NCI-H345 treated with DMSO at 0.1 percent for 48 hours (cell line): ENCODE measurements around the gene EPB41L4A.
"Not testable (repeated sequence)": the region's sequence is repeated elsewhere in the genome, so short reads cannot be mapped to it uniquely, and the experiment has no call there.

ENCODE experiments used
- DNase-seq: peaks from one replicate; lab custom pipeline; 2025; ENCODE audit not compliant: unreplicated experiment; lab: John Stamatoyannopoulos, UW

Gene EPB41L4A

GRCh38 chr5:112263469-112263868 lies 155.6 kb downstream of the EPB41L4A start:
- DNase-seq: no peak

DNA sequence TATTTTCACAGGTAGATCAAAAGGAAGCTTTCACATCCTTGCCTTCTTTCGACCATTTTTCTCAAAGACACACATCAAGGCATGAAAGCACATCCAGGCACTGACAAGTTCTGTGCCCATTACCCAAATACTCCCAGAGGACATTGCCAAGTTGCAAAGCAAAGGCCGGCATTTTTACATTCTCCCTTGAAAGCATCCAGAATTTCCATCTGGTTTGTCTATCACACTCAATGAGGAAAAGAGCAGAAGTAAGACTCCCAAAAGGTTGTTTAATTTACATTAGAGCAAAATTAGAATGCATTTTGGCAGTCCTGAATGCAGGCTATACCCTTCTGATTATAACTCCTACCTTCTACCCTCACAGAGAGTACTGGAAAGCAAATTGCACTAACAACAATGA lies 160.5 kb downstream of the EPB41L4A start:
- DNase-seq: no peak

DNA sequence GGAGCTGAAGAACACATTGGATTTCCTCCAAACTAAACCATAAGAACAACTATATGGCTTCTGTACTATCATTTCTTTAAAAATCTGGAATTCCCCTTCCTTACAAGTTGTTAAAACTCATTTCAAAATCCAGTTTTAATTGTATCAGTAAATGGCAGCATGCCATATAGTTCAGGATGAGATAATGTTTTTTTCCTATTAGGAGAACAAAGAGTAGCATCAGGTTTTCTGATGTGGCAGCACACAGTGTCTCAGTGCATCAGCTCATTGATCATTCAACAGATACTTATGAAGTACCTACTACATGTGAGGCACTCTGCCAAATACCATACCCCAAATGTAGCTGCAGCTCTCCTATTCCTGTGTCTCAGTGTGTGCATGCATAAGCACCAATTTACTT lies 161.1 kb downstream of the EPB41L4A start:
- no peak for DNase-seq

- no peak for DNase-seq
These were observed 162.1 kb downstream of the EPB41L4A start for GRCh38 chr5:112257005-112257404.

DNA sequence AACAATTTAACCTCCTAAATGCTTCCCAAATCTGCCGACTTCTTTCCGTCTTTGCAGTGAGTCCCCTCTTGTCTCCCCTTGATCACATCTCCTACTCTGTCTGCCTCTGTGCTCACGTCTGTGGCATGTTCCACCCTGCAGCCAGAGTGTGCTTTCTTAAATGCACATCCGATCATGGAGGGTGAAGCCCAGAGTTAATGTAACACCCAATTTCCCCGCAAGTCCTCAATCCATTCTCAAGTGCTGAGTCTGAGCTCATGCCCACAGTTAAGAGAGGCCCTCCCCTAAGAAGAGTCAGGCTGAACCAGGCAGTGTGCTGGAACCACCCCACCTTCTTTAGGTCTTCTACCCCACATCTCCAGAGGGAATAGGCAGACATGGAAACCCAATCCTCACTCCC lies 164.8 kb downstream of the EPB41L4A start:
- no peak for DNase-seq

GRCh38 chr5:112253478-112254250 lies 165.4 kb downstream of the EPB41L4A start:
- DNase-seq: no peak

- no peak for DNase-seq
These were observed 168.5 kb downstream of the EPB41L4A start for GRCh38 chr5:112250551-112250950.

GRCh38 chr5:112248623-112249022 lies 170.5 kb downstream of the EPB41L4A start:
- DNase-seq: no peak

- DNase-seq: no peak
These were observed 171.1 kb downstream of the EPB41L4A start for GRCh38 chr5:112247960-112248359.

- no peak for DNase-seq
These were observed 173.4 kb downstream of the EPB41L4A start for GRCh38 chr5:112245656-112246055.

DNA sequence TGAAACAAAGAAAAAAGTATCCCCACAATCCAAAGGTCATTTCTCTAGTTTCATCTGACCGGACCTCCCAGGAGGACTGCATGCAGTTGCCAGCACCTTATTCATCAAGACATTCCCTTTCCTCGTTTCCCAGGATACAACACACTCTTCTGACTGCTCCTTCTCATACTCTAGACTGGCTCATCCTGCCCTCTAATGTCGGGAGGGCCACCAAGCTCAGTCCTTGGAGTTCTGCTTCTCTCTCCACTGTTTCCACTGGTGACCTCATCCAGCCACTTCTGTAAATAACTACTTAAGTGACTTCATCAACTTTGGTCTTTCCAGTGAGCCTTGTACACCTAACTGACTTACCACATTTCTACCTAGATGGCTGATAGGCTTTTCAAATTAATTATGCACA lies 179.1 kb downstream of the EPB41L4A start:
- no peak for DNase-seq

DNA sequence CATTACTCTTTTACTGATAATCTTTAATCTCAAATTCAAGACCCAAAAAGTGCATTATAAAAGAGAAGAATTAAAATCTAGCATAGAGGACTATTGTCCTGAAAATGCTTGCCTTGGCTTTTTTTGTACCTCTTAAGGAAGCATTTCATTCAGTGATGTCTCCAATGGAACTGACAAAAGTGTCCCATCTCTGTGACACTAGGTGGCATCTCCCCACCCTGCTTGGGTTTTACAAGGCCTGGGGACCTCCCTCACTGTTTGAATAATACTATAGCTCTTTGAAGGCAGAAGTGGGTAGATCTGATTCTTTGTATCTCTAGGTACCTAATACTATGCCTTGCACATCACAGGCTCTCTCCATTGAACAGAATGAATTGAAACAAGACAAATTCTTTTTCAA lies 180.6 kb downstream of the EPB41L4A start:
- no peak for DNase-seq

DNA sequence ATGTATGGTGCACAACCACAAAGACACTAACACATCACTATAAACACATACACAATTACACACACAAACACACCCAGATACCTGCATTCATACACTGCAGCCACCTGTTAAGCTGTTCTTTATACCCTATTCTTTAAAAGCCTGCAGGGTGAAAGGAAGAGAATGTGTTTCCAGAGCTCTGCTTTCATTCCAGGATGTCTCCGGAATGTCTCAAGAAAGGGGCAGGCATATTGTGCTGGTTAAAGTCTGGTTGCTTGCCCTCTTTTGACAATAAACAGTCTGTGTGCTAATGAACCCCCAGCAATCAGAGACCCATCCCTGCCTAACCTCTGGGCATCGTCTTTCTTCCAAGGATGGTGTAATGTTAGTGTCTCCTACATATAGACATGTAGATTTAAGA lies 181.6 kb downstream of the EPB41L4A start:
- DNase-seq: no peak

- no peak for DNase-seq
These were observed 185.1 kb downstream of the EPB41L4A start for GRCh38 chr5:112234000-112234399.

DNA sequence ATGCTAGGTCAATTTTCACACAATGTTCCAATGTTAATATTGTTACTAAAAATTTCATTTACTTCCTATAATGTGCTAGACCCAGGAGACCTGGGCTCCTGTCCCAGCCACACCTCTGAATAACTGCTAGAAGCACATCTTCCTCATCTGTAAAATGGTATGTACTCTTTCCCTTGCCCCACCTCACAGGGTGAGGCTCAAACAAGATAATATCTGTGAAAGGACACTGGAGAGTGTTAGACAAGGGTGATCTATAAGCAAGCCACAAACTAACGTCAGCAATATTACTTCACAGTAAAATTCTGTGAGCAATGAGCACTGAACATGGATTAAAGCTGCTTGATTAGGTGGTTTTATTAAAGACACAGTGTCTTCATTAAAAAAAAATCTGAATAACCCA lies 186.4 kb downstream of the EPB41L4A start:
- DNase-seq: no peak

DNA sequence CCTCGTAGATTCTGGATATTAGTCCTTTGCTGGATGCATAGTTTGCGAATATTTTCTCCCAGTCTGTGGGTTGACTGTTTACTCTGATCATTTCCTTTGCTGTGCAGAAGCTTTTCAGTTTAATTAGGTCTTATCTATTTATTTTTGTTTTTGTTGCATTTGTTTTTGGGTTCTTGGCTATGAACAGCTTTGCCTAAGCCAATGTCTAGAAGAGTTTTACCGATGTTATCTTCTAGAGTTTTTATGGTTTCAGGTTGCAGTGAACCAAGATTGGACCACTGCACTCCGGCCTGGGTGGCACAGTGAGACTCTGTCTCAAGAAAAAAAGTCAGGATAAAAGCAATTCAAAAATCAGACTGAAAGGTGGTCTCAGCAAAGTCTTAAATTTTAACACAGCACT lies 188.5 kb downstream of the EPB41L4A start:
- no peak for DNase-seq

GRCh38 chr5:112228667-112229066 lies 190.4 kb downstream of the EPB41L4A start:
- no peak for DNase-seq

DNA sequence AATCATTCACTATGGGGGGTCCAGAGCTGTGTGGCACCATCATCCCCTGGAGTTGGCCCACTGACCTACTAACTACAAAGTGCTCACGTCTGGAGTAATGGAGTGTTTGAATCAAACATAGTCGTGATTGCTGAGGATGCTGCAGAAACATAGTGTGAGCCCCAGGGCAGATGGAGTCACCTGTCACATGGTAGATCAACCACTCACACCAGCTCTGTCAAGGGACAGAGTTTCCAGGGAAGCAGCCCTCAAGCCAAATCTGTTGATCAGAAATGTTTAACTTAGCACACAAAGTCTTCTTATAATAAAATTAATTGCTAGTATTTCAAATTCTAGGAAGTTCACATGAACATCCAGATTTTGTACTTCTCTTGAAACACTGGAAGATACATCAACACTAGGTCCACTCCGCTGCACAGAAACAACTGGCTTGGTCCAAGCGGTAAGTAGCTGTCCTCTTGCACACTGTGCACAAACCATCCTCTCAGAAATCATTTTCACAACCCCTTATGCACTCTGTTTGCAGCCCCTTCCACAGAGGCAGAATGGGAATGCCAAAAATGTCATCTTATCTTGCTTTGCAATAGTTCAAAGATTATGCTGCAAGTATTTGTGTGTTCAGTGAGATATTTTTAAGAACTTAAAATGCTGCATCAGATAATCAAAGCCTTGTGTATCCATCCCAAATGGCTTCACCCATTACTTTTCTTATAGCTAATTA lies 191.0 kb downstream of the EPB41L4A start:
- DNase-seq: no peak

GRCh38 chr5:112226215-112226614 lies 192.9 kb downstream of the EPB41L4A start:
- no peak for DNase-seq

GRCh38 chr5:112222997-112223396 lies 196.1 kb downstream of the EPB41L4A start:
- not testable (repeated sequence) for DNase-seq

GRCh38 chr5:112221128-112221527 lies 197.9 kb downstream of the EPB41L4A start:
- no peak for DNase-seq

DNA sequence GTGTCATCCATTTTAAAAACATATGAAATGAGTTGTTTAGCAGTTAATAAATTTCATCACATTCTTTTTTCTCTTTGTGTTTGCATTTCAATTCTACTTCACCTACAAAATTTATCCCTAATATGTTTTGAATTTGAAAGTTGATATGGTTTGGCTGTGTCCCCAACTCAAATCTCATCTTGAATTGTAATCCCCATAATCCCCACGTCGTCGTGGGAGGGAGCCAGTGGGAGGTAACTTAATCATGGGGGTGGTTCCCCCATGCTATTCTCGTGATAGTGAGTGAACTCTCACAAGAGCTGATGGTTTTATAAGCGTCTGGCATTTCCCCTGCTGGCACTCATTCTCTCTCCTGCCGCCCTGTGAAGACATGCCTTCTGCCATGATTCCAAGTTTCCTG lies 200.1 kb downstream of the EPB41L4A start:
- DNase-seq: no peak
